ENCODE data around the gene CHD5.

GRCh38 chr1:6077506-6077905, 102.6 kb downstream of the CHD5 start:
- TF ChIP-seq RAD21 (IDR thresholded peaks at IDR 0.05; ENCODE audit: low read depth) = no peak
- no peak for TF ChIP-seq JUND (IDR thresholded peaks at IDR 0.05)
- no peak for TF ChIP-seq CTCF (IDR thresholded peaks at IDR 0.05 in 2 of 3, conservative IDR thresholded peaks at IDR 0.05 in 1 of 3; ENCODE audit: borderline replicate concordance in 1 of 3, insufficient read depth in 1 of 3, low read depth in 2 of 3, low read length in 2 of 3)
- TF ChIP-seq EZH2 (IDR thresholded peaks at IDR 0.05) = no peak
